KMS-11 (cell line): ENCODE data around the gene LCN10.

Experiments
- H2AFZ ChIP-seq: fragments of 200-600 bp; sonication (generic); 2 replicates; pipeline ENCODE4 v1.6.1; 2016; ENCODE audit warnings: antibody characterized with exemption, mixed run types, low read depth
- H3K27ac ChIP-seq: fragments of 200-600 bp; sonication (generic); 2 replicates; pipeline ENCODE4 v1.6.1; 2016; ENCODE audit warnings: mild to moderate bottlenecking, mixed run types
- H3K27me3 ChIP-seq: fragments of 200-600 bp; sonication (generic); 2 replicates; pipeline ENCODE4 v1.6.1; 2017; ENCODE audit warnings: mild to moderate bottlenecking, low read depth, mixed run types, moderate library complexity; ENCODE audit not compliant: insufficient read depth
- H3K36me3 ChIP-seq: fragments of 200-600 bp; sonication (generic); 2 replicates; pipeline ENCODE4 v1.6.1; 2017; ENCODE audit warnings: mild to moderate bottlenecking, mixed run types; ENCODE audit not compliant: insufficient read depth
- H3K4me1 ChIP-seq: fragments of 200-600 bp; sonication (generic); 2 replicates; pipeline ENCODE4 v1.6.1; 2016; ENCODE audit warnings: mild to moderate bottlenecking, low read depth, mixed run types; ENCODE audit not compliant: poor library complexity, severe bottlenecking
- H3K4me2 ChIP-seq: fragments of 200-600 bp; sonication (generic); 2 replicates; pipeline ENCODE4 v1.7.0; 2016; ENCODE audit warnings: mild to moderate bottlenecking, mixed run types
- H3K4me3 ChIP-seq: fragments of 200-600 bp; sonication (generic); IDR thresholded peaks from 2 replicates; pipeline ENCODE4 v1.6.1; 2017; ENCODE audit warnings: low read depth, low read length, mixed read lengths; ENCODE audit not compliant: insufficient read depth
- H3K79me2 ChIP-seq: fragments of 200-600 bp; sonication (generic); 2 replicates; pipeline ENCODE4 v1.6.1; 2016; ENCODE audit warnings: low read depth, mixed run types; ENCODE audit not compliant: insufficient read depth
- H3K9ac ChIP-seq: fragments of 200-600 bp; sonication (generic); 2 replicates; pipeline ENCODE4 v1.6.1; 2016; ENCODE audit warnings: mild to moderate bottlenecking, mixed run types
- H4K20me1 ChIP-seq: fragments of 200-600 bp; sonication (generic); 2 replicates; pipeline ENCODE4 v1.6.1; 2016; ENCODE audit warnings: mild to moderate bottlenecking, mixed run types; ENCODE audit not compliant: insufficient read depth
- TF ChIP-seq, protein P1 (sequence below): fragments of 200-600 bp; sonication (generic); conservative IDR thresholded peaks from 2 replicates; pipeline ENCODE4 v1.6.1; 2017; ENCODE audit warnings: low read depth, mild to moderate bottlenecking, antibody characterized with exemption, low read length, moderate library complexity, mixed read lengths

The LCN10 gene

GRCh38 chr9:136690104-136690805, 52.5 kb downstream of the LCN10 start:
- Histone ChIP-seq H3K36me3 (no peaks in the 10 kb centered on the region), H3K27ac (no peak overlapping the region), H3K27me3 (no peaks in the 10 kb centered on the region), H3K4me3 (no peak overlapping the region), H4K20me1 (no peaks in the 10 kb centered on the region), H3K4me1 (peaks cover 47% of the 10 kb centered on the region), H2AFZ (no peak overlapping the region), H3K9ac (no peak overlapping the region), H3K4me2 (no peak overlapping the region), H3K79me2 (peaks cover 14% of the 10 kb centered on the region; the same call in 1 of the 2 replicates)
- TF ChIP-seq, protein P1, sequence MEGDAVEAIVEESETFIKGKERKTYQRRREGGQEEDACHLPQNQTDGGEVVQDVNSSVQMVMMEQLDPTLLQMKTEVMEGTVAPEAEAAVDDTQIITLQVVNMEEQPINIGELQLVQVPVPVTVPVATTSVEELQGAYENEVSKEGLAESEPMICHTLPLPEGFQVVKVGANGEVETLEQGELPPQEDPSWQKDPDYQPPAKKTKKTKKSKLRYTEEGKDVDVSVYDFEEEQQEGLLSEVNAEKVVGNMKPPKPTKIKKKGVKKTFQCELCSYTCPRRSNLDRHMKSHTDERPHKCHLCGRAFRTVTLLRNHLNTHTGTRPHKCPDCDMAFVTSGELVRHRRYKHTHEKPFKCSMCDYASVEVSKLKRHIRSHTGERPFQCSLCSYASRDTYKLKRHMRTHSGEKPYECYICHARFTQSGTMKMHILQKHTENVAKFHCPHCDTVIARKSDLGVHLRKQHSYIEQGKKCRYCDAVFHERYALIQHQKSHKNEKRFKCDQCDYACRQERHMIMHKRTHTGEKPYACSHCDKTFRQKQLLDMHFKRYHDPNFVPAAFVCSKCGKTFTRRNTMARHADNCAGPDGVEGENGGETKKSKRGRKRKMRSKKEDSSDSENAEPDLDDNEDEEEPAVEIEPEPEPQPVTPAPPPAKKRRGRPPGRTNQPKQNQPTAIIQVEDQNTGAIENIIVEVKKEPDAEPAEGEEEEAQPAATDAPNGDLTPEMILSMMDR = no peak

GRCh38 chr9:136689108-136689460, 53.7 kb downstream of the LCN10 start:
- Histone ChIP-seq H3K27ac (no peak overlapping the region), H3K4me3 (no peak overlapping the region), H3K36me3 (no peaks in the 10 kb centered on the region), H2AFZ (no peak overlapping the region), H3K9ac (no peak overlapping the region), H3K4me2 (no peak overlapping the region), H3K79me2 (peaks cover 16% of the 10 kb centered on the region; the same call in 1 of the 2 replicates), H4K20me1 (no peaks in the 10 kb centered on the region), H3K27me3 (no peaks in the 10 kb centered on the region), H3K4me1 (peaks cover 35% of the 10 kb centered on the region)
- TF ChIP-seq, protein P1 = no peak

GRCh38 chr9:136688274-136689107, 54.2 kb downstream of the LCN10 start:
- Histone ChIP-seq H3K79me2 (peaks cover 16% of the 10 kb centered on the region; the same call in 1 of the 2 replicates), H3K27ac (no peak overlapping the region), H3K4me3 (no peak overlapping the region), H3K9ac (no peak overlapping the region), H3K36me3 (no peaks in the 10 kb centered on the region), H3K4me2 (no peak overlapping the region), H2AFZ (no peak overlapping the region), H4K20me1 (no peaks in the 10 kb centered on the region), H3K4me1 (peaks cover 29% of the 10 kb centered on the region), H3K27me3 (no peaks in the 10 kb centered on the region)
- TF ChIP-seq, protein P1 = no peak
